ENCODE data around the gene ELMO1. TPM values are rescaled to one million over a fixed set of nuclear protein-coding genes. Genes with fewer than 3 reads are reported as not detected.

ELMO1 gene
- total RNA-seq, 1 experiment from 2014 or later = not detected

DNA sequence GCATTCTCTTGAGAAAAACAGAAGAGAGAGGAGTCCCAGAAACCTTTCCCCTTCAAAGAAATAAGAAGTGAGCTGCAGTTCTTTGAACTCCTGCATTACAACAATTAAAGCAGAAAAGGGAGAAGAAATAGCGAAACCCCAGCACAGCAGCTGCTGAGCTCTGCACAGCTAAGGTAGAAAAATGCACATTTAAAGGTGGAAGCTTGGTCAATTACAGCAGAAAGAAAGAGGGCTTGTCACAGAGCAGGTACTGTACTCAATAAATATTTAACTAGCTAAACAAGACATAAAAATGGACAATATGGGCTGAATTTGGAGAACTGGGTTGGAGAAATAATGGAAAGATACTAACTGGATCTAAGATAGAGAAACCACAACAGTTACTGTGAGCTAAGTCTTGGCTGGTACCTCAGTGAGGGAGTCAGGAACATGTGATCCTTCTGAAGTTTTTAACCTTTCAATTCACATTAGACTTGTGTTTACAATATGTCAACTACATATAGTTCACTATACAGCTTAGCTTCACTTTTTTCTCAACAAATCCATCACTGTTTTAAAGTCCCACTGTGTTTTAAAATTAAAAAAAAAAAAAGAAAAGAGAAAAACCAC is 332.5 kb downstream of the ELMO1 start:
- TF ChIP-seq EZH2phosphoT487 (IDR thresholded peaks at IDR 0.05; ENCODE audit: borderline replicate concordance, low read length) (no peak), EZH2 (IDR thresholded peaks at IDR 0.05; ENCODE audit: low read length, unreplicated experiment) (no peak)
- TF ChIP-seq, protein P1, sequence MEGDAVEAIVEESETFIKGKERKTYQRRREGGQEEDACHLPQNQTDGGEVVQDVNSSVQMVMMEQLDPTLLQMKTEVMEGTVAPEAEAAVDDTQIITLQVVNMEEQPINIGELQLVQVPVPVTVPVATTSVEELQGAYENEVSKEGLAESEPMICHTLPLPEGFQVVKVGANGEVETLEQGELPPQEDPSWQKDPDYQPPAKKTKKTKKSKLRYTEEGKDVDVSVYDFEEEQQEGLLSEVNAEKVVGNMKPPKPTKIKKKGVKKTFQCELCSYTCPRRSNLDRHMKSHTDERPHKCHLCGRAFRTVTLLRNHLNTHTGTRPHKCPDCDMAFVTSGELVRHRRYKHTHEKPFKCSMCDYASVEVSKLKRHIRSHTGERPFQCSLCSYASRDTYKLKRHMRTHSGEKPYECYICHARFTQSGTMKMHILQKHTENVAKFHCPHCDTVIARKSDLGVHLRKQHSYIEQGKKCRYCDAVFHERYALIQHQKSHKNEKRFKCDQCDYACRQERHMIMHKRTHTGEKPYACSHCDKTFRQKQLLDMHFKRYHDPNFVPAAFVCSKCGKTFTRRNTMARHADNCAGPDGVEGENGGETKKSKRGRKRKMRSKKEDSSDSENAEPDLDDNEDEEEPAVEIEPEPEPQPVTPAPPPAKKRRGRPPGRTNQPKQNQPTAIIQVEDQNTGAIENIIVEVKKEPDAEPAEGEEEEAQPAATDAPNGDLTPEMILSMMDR (conservative IDR thresholded peaks at IDR 0.05; ENCODE audit: low read depth, low read length) = no peak
- CTCF ChIA-PET = no interaction called here
- no peak for ATAC-seq

DNA sequence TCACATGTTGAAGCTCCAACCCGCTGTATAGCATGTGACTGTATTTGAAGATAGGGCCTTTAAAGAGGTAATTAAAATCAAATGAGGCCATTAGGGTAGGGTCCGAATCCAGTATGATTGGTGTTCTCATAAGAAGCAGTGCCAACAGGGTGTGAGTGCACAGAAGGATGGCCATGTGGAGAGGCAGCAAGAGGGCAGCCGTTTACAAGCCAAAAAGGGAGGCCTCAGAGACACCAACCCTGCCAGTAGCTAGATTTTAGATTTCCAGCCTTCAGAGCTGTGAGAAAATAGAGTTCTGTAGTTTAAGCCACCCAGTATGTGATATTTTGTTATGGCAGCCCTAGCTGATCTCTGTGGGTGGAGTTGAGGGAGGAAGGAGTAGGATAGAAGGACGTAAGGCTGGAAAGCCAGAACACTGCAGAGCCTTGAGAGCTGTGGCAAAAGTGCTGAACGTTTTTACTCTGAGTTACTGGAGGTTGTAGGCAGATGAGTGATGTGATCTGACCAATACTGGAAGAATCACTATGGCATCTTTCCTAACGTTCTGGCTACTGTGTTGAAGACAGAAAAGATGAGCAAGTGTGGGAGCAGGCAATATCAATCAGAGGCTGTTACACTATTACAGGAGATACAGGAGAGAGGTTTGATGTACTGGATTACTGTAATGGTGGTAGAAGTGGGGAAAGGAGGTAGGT is 334.9 kb downstream of the ELMO1 start:
- Histone ChIP-seq H2AFZ (ENCODE audit: low read length) (no peak overlapping the region), H3K79me2 (ENCODE audit: low read length) (no peaks in the 10 kb centered on the region), H3K36me3 (ENCODE audit: low read depth, low read length) (no peaks in the 10 kb centered on the region), H3K9me3 (ENCODE audit: low read length) (no peaks in the 10 kb centered on the region), H3K4me3 (ENCODE audit: low read length) (no peak overlapping the region), H3K27ac (ENCODE audit: low read length) (no peak overlapping the region), H3F3A (ENCODE audit: low read length, unreplicated experiment) (no peaks in the 10 kb centered on the region), H3K9me2 (replicated peaks; ENCODE audit: low read length) (no peaks in the 10 kb centered on the region), H3K4me1 (ENCODE audit: insufficient read depth, low read length) (no peaks in the 10 kb centered on the region), H3K27me3 (ENCODE audit: low read length) (no peaks in the 10 kb centered on the region), H3K4me2 (ENCODE audit: low read length) (no peak overlapping the region), H3K9ac (ENCODE audit: low read length) (no peak overlapping the region), H4K20me1 (ENCODE audit: low read length) (no peaks in the 10 kb centered on the region)
- ChIA-PET POLR2A (ENCODE audit: unreplicated experiment) (no interaction called here), CTCF (no interaction called here)
- BruUV-seq (replicated peaks) = no TSS peak
- DNase-seq = no peak
- no peak for ATAC-seq
- intact Hi-C loops (cut with micrococcal nuclease) = no loop called here
- TF ChIP-seq EZH2phosphoT487 (IDR thresholded peaks at IDR 0.05; ENCODE audit: borderline replicate concordance, low read length) (no peak), EZH2 (IDR thresholded peaks at IDR 0.05; ENCODE audit: low read length, unreplicated experiment) (no peak)
- TF ChIP-seq, protein P1 (conservative IDR thresholded peaks at IDR 0.05; ENCODE audit: low read depth, low read length) = no peak

More for the DNA sequence above, 332.5 kb downstream of the ELMO1 start:
- H3K9ac ChIP-seq (ENCODE audit: low read length) = no peak overlapping the region
- BruUV-seq (replicated peaks) = no TSS peak
- no peaks in the 10 kb centered on the region for H3K36me3 ChIP-seq (ENCODE audit: low read depth, low read length)
- POLR2A ChIA-PET (ENCODE audit: unreplicated experiment) = no interaction called here
- H3K27ac ChIP-seq (ENCODE audit: low read length) = no peak overlapping the region
- H3K4me3 ChIP-seq (ENCODE audit: low read length) = no peak overlapping the region
- no peaks in the 10 kb centered on the region for H3K4me1 ChIP-seq (ENCODE audit: insufficient read depth, low read length)
- no peaks in the 10 kb centered on the region for H3K27me3 ChIP-seq (ENCODE audit: low read length)
- no peaks in the 10 kb centered on the region for H3K9me2 ChIP-seq (replicated peaks; ENCODE audit: low read length)
- no peak overlapping the region for H2AFZ ChIP-seq (ENCODE audit: low read length)
- H3K79me2 ChIP-seq (ENCODE audit: low read length) = no peaks in the 10 kb centered on the region
- H3F3A ChIP-seq (ENCODE audit: low read length, unreplicated experiment) = no peaks in the 10 kb centered on the region
- DNase-seq = no peak
- intact Hi-C loops (cut with micrococcal nuclease) = no loop called here
- H3K4me2 ChIP-seq (ENCODE audit: low read length) = no peak overlapping the region
- H3K9me3 ChIP-seq (ENCODE audit: low read length) = no peaks in the 10 kb centered on the region
- no peaks in the 10 kb centered on the region for H4K20me1 ChIP-seq (ENCODE audit: low read length)

DNA sequence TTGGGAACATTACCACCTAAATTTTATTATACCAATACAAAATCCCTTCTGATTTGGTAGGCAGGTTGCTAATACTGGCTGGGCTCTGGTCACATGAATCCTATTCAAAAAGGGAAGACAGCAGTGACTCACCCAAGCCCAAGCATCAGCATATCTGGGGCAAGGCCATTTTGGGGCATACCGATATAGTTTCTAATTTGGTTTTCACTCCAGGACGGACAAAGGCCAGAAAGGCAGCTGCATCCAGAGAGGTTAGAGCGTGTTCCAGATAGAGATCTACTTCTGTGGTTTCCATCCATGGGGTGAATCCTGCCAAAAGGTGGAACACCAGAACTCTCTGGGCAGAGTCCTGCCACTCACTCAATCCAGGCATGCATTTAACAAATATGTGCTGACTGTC is 335.8 kb downstream of the ELMO1 start:
- H3K79me2 ChIP-seq (ENCODE audit: low read length) = no peaks in the 10 kb centered on the region
- H3K9me2 ChIP-seq (replicated peaks; ENCODE audit: low read length) = no peaks in the 10 kb centered on the region
- H3K9ac ChIP-seq (ENCODE audit: low read length) = no peak overlapping the region
- no peak overlapping the region for H3K27ac ChIP-seq (ENCODE audit: low read length)
- BruUV-seq (replicated peaks) = no TSS peak
- H3K36me3 ChIP-seq (ENCODE audit: low read depth, low read length) = no peaks in the 10 kb centered on the region
- no peaks in the 10 kb centered on the region for H3K9me3 ChIP-seq (ENCODE audit: low read length)
- no peaks in the 10 kb centered on the region for H3F3A ChIP-seq (ENCODE audit: low read length, unreplicated experiment)
- ATAC-seq (no peak), DNase-seq (no peak)
- no peak for TF ChIP-seq EZH2phosphoT487 (IDR thresholded peaks at IDR 0.05; ENCODE audit: borderline replicate concordance, low read length)
- no peak for TF ChIP-seq EZH2 (IDR thresholded peaks at IDR 0.05; ENCODE audit: low read length, unreplicated experiment)
- TF ChIP-seq, protein P1 (conservative IDR thresholded peaks at IDR 0.05; ENCODE audit: low read depth, low read length) = no peak
- intact Hi-C loops (cut with micrococcal nuclease) = no loop called here
- no peaks in the 10 kb centered on the region for H3K4me1 ChIP-seq (ENCODE audit: insufficient read depth, low read length)
- H2AFZ ChIP-seq (ENCODE audit: low read length) = no peak overlapping the region
- no peak overlapping the region for H3K4me2 ChIP-seq (ENCODE audit: low read length)
- no peaks in the 10 kb centered on the region for H4K20me1 ChIP-seq (ENCODE audit: low read length)
- CTCF ChIA-PET = no interaction called here
- H3K4me3 ChIP-seq (ENCODE audit: low read length) = no peak overlapping the region
- POLR2A ChIA-PET (ENCODE audit: unreplicated experiment) = no interaction called here
- no peaks in the 10 kb centered on the region for H3K27me3 ChIP-seq (ENCODE audit: low read length)
